ENCODE results near the gene LHX3.

Gene LHX3

GRCh38 chr9:136160995-136161610 is 43.8 kb downstream of the LHX3 start:
- no peak for TF ChIP-seq CTCF (IDR thresholded peaks at IDR 0.05)

- no peak for TF ChIP-seq CTCF (IDR thresholded peaks at IDR 0.05)
Measured at GRCh38 chr9:136160381-136160841, 44.5 kb downstream of the LHX3 start.

- TF ChIP-seq CTCF (IDR thresholded peaks at IDR 0.05): no peak
Measured at GRCh38 chr9:136159851-136160250, 45.1 kb downstream of the LHX3 start.

- TF ChIP-seq CTCF (IDR thresholded peaks at IDR 0.05): no peak
Measured at GRCh38 chr9:136157477-136158265, 47.3 kb downstream of the LHX3 start.

- no peak for TF ChIP-seq CTCF (IDR thresholded peaks at IDR 0.05)
Measured at GRCh38 chr9:136156209-136157120, 48.5 kb downstream of the LHX3 start.

GRCh38 chr9:136155576-136155975 is 49.4 kb downstream of the LHX3 start:
- no peak for TF ChIP-seq CTCF (IDR thresholded peaks at IDR 0.05)

GRCh38 chr9:136154943-136155342 is 50.0 kb downstream of the LHX3 start:
- no peak for TF ChIP-seq CTCF (IDR thresholded peaks at IDR 0.05)

Measured in LNCAP (cell line).